ENCODE results near the gene C1QBP.
A peak's percentile ranks its signal among the peaks of the same experiment; 100 is the strongest.

Gene C1QBP, protein sequence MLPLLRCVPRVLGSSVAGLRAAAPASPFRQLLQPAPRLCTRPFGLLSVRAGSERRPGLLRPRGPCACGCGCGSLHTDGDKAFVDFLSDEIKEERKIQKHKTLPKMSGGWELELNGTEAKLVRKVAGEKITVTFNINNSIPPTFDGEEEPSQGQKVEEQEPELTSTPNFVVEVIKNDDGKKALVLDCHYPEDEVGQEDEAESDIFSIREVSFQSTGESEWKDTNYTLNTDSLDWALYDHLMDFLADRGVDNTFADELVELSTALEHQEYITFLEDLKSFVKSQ

DNA sequence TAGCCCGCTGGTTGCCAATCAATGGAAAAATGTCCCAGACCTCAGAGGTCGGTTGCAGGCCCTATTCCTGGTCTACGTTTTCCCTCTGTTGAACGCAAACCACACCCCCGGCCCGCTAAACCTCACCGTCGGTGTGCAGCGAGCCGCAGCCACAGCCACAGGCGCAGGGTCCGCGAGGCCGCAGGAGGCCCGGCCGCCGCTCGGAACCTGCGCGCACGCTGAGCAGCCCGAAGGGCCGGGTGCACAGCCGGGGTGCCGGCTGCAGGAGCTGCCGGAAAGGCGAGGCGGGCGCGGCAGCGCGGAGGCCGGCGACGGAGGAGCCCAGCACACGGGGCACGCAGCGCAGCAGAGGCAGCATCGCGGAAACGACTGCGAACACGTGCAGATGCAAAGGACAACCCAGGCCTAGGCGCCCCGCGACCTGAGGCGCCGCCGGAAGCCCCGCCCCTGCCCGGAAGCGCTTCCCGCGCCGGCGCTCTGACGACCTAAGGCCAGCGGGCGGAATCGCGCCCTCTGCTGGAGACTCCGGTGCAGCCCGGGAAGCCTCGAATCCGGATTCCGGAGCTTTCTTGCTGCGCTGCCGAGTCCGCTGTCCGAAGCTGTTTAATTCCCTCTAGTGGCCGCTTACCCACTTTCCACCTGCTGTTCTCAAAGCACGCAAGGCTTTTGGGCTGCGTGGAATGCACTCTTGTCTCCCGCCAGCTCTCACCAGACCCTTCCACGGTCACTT is at the start of gene C1QBP:
Gene C1QBP, minus strand, starts transcription at position 440 of the 730 bp plus-strand sequence. Its CDS starts 82 bp downstream, at position 358.
- peaks cover 17% of the 10 kb centered on the region for H3K36me3 Mint-ChIP-seq
- no peaks in the 10 kb centered on the region for H3K27me3 Mint-ChIP-seq
- no peaks in the 10 kb centered on the region for H3K9me3 Mint-ChIP-seq
- H3K4me1 Mint-ChIP-seq = peaks cover 40% of the 10 kb centered on the region
- H3K4me3 Mint-ChIP-seq = peak within 1 kb of the TSS; percentile 94
- H3K27ac Mint-ChIP-seq = peak within 1 kb of the TSS; percentile 97

DNA sequence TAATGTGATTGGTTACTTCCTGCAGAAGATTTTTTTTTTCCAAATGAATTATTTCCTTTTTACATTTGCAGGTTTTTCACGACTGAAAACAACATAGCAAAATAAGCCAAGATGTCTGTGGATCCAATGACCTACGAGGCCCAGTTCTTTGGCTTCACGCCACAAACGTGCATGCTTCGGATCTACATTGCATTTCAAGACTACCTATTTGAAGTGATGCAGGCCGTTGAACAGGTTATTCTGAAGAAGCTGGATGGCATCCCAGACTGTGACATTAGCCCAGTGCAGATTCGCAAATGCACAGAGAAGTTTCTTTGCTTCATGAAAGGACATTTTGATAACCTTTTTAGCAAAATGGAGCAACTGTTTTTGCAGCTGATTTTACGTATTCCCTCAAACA is 49.8 kb upstream of the C1QBP start:
- Mint-ChIP-seq H3K27me3 (no peaks in the 10 kb centered on the region), H3K27ac (peak overlapping the region; percentile 76), H3K9me3 (no peaks in the 10 kb centered on the region)

DNA sequence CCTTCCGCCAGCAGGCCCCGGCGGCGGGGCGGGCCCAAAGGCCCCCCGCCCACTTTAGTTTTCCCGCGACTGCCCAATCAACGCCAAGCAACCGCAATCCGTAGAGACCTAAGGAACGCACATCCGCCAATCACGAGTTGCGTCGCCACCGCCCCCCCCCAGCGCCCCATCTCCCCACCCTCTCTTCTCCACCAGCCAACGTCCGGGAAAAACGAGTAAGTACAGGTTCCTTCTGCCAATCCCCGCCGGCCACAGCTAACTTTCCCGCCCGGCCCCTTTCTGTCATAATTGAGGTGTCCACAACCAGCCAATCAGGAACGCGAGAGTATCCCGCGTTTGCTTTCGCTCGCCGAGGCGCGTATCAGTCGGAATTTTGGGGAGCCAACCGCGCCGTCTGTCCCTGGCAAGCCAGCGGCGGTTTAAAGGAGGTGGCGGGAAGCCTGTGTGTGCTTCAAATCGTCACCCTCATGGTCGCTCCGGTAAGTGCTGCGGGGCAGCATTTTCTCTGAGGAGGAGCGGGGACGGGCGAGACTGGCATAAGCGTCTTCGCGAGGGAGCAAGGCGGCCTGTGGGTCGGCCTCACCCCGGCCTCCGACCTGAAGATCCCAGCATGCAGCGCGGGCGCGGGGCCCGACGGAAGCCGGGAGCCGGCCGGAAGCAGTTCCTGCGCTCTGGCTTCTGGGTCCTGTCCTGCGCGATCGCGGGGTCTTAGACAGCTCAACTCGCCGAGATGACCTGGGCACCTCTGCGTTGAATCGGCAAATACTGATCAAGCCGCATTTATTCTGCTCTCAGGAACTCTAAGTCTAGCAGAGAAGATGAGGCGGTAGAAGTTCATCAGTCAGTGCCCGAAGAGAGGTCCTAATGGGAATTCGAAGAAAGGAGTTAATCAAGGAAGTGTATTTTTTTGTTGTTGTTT is 47.5 kb upstream of the C1QBP start, which contains the start of gene MIS12:
Gene MIS12, plus strand, starts transcription at position 361 of the 919 bp plus-strand sequence. CDS start 2,297 bp downstream, outside the sequence.
- Mint-ChIP-seq H3K36me3 (peaks cover 14% of the 10 kb centered on the region), H3K4me1 (peaks cover 59% of the 10 kb centered on the region), H3K9me3 (no peaks in the 10 kb centered on the region), H3K27me3 (no peaks in the 10 kb centered on the region), H3K4me3 (peak within 1 kb of the TSS; percentile 95), H3K27ac (peak within 1 kb of the TSS; percentile 97)

More for the DNA sequence above, 49.8 kb upstream of the C1QBP start:
- H3K4me1 Mint-ChIP-seq = peaks cover 38% of the 10 kb centered on the region
- peaks cover 17% of the 10 kb centered on the region for H3K36me3 Mint-ChIP-seq
- H3K4me3 Mint-ChIP-seq = peak overlapping the region; percentile 95

DNA sequence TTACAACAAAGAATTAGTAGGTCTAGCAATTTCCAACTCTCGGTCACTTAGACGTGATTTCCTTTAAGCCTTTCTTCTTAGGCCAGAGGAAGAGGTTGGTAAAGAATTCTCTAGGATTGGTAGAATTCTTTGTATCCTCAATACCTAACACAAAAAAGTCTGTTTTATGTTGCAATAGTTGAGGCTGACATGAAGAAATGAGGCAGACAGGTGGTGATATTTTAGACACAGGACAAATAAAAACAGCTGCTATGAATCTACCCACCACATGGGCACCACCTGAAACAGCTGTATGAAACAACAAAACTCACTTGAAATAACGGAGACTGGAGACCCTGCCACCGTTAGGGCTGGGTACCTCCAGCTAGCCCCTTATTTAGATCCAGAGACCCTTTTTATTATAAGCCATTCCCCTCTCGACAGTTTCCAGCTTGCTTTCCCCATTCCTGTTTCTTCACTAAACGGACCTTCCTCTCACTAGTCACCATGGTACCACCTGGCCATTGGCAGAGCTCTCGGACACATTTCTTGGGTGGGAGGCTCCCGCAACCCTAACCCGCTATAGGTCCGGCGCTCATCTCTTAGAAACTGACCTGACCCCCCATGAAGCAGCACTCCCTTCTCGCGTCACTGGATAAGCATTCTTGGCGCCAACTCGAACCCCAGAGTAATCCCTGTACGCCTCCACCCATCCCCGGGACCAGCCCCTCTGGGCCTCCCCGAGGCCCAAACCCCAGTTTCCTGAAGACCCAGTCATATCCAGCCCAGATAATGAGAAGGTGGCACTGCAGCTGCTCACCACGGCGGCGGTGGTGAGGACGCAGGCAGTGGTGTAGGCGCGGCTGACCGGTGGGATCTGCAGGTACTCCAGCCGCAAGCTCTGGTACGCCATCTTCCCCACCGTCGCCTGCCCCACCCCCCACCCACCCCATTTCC is 46.6 kb upstream of the C1QBP start, which contains the start of gene DERL2:
Gene DERL2, minus strand, starts transcription at position 909 of the 936 bp plus-strand sequence. Its CDS starts 17 bp downstream, at position 892.
- Mint-ChIP-seq H3K27ac (peak within 1 kb of the TSS; percentile 97), H3K4me3 (peak within 1 kb of the TSS; percentile 95), H3K9me3 (no peaks in the 10 kb centered on the region), H3K27me3 (no peaks in the 10 kb centered on the region), H3K4me1 (peaks cover 64% of the 10 kb centered on the region), H3K36me3 (peaks cover 17% of the 10 kb centered on the region)

DNA sequence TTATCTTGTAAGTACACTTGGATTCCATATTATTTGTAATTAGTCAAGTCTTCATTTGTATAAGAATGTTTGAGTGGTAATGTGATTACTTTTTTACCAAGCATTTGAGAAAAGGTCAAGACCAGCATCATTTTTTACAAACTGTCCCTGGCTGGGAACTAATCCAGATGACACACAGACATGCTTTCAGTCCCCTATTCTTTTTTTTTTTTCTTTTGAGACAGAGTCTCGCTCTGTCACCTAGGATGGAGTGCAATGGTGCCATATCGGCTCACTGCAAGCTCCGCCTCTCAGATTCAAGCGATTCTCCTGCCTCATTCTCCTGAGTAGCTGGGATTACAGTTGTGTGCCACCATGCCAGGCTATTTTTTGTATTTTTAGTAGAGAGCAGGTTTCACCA is 42.5 kb upstream of the C1QBP start:
- Mint-ChIP-seq H3K4me3 (no peak overlapping the region), H3K36me3 (peaks cover 17% of the 10 kb centered on the region), H3K4me1 (peaks cover 63% of the 10 kb centered on the region), H3K27me3 (no peaks in the 10 kb centered on the region), H3K27ac (peak overlapping the region; percentile 60), H3K9me3 (no peaks in the 10 kb centered on the region)

DNA sequence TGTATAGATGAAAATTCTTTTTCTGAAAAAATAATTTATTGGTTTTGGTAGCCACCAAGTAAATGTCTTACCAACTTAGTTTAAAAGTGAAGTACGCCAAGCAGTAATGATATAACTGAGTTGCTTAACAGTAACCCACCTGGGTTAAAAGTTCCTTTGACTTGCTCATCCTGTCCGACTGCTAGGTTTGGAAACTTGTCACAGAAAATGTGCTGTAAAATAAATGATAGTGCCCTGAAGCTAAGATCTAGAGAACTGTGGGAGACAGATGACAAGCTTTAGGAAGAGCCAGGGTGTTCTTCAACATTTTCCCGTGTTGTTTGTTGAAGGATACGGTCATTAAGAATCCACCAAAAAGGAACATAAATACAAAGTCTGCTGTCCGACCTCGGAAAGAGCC is 42.0 kb upstream of the C1QBP start:
- Mint-ChIP-seq H3K4me1 (peaks cover 63% of the 10 kb centered on the region), H3K4me3 (no peak overlapping the region), H3K9me3 (no peaks in the 10 kb centered on the region), H3K36me3 (peaks cover 17% of the 10 kb centered on the region), H3K27me3 (no peaks in the 10 kb centered on the region), H3K27ac (peak overlapping the region; percentile 60)

DNA sequence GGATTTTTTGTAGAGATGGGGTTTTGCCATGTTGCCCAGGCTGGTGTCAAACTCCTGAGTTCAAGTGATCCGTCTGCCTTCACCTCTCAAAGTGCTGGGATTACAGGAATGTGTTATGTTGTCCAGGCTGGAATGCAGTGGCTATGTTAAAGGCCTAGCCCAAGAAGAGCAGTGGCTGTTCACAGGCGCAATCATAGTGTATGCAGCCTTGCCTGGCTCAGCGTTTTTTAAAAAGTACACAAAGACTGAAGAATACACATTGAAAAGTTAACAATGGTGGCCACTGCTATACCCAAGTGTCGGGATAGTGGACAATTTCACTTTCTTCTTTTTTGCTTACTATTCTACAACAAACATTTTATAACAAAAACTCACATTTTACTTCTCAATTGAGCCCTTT is 40.0 kb upstream of the C1QBP start:
- Mint-ChIP-seq H3K27ac (no peak overlapping the region), H3K27me3 (no peaks in the 10 kb centered on the region)

DNA sequence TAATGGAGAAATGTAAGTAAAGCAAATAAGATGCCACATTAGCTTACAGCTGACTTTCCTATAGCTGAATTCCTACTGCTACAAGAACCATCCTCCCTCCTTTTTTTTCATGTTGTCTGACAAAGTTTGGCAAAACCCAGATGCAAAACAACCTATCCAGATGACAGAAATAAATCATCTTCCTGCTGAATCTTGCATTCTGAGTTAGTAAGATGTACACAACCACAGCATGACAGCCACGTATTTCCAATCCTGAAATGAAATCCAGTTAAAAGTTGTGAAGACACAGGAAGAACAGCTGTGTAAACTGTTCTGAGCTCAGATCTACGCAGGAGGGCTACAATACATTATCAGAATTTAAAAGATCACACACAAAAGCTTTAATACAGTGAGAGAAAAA is 35.0 kb upstream of the C1QBP start:
- Mint-ChIP-seq H3K4me1 (peaks cover 23% of the 10 kb centered on the region), H3K27ac (no peak overlapping the region)

More for the DNA sequence above, 40.0 kb upstream of the C1QBP start:
- Mint-ChIP-seq H3K9me3 (no peaks in the 10 kb centered on the region), H3K4me1 (peaks cover 48% of the 10 kb centered on the region), H3K36me3 (peaks cover 17% of the 10 kb centered on the region), H3K4me3 (no peak overlapping the region)

DNA sequence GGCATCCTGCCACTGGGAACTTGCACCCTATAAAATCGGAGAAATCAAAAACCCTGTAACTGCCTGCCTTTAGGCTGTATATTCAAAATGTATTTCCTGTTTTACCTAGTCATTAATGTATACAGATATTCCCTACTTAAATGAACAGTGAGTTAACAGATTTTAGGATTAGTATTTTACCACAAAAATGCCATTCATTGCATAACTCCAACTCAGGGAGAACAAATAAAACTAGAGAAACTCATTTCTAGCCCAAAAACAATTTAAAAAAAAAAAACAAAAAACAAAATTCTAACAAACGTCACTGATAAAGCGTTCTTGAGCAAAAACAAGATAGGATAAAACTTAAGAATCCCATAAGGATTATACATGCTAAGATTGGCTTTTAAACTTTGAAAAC is 33.6 kb upstream of the C1QBP start:
- Mint-ChIP-seq H3K4me1 (peaks cover 20% of the 10 kb centered on the region), H3K27me3 (no peaks in the 10 kb centered on the region), H3K4me3 (no peak overlapping the region), H3K27ac (peak overlapping the region; percentile 53), H3K9me3 (no peaks in the 10 kb centered on the region), H3K36me3 (peaks cover 10% of the 10 kb centered on the region)

More for the DNA sequence above, 35.0 kb upstream of the C1QBP start:
- Mint-ChIP-seq H3K27me3 (no peaks in the 10 kb centered on the region), H3K4me3 (no peak overlapping the region), H3K36me3 (peaks cover 13% of the 10 kb centered on the region), H3K9me3 (no peaks in the 10 kb centered on the region)

DNA sequence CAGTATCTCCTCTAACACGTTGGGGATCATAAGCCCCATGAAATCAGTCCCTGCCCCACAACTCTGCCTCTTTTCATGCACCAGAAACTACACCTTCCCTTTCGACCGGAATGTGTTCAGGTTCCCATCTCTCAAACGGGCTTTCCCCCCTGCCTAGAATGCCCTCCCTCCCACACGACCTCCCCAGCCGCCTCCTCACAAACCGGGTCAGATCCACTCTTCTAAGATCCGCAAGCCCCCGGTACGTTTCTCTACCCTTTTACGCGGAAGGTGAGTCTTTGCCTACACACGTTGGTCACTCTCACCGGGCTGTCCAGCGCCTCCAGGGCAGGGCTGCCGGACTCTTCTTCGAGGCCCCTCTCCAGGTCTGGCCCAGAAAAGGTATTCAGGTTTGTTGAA is 29.1 kb upstream of the C1QBP start:
- peaks cover 47% of the 10 kb centered on the region for H3K4me1 Mint-ChIP-seq
- H3K36me3 Mint-ChIP-seq = peaks cover 8% of the 10 kb centered on the region
- H3K27me3 Mint-ChIP-seq = no peaks in the 10 kb centered on the region
- no peaks in the 10 kb centered on the region for H3K9me3 Mint-ChIP-seq
- peak overlapping the region; percentile 10 for H3K27ac Mint-ChIP-seq
- peak overlapping the region; percentile 92 for H3K4me3 Mint-ChIP-seq

DNA sequence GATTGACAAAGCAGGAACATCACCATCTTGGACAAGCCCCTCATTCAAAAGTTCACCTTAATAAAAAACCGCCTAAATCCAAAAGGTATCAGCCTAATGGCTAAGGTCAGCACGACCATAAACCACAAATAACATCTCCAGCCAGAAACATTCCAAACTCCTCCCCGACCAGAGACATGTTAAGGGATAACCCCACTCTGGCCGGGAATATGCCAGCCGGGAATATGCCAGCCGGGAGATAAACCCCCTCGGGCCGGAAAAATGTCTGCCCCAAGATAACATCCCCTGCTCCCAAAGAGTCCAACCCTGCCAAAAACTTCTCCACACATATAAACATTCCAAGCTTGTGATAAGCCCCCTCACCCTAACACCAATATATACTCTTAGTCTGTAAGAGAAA is 28.5 kb upstream of the C1QBP start:
- H3K9me3 Mint-ChIP-seq = no peaks in the 10 kb centered on the region
- H3K36me3 Mint-ChIP-seq = peaks cover 8% of the 10 kb centered on the region
- peak overlapping the region; percentile 92 for H3K4me3 Mint-ChIP-seq
- no peak overlapping the region for H3K27ac Mint-ChIP-seq
- no peaks in the 10 kb centered on the region for H3K27me3 Mint-ChIP-seq
- H3K4me1 Mint-ChIP-seq = peaks cover 48% of the 10 kb centered on the region

DNA sequence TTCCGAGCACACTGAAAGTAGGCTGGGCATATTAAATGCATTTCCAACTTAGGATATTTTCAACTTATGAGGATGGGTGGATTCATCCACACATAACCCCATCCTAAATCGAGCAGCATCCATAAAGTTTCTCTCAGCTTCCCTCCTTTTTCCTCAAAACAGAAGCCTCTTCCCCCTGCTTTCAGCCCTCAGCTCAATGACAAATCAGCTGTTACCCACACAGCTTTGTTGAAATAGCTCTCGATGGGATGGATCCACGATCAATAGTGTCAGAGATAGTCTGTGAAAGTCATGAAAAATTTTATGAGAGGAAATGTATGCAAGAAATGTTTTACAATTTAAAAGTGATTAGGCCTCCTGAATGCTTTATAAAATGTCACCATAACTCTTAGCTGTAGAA is 27.3 kb upstream of the C1QBP start:
- H3K4me3 Mint-ChIP-seq = peak overlapping the region; percentile 92
- H3K27ac Mint-ChIP-seq = no peak overlapping the region
- no peaks in the 10 kb centered on the region for H3K27me3 Mint-ChIP-seq
- no peaks in the 10 kb centered on the region for H3K9me3 Mint-ChIP-seq
- H3K36me3 Mint-ChIP-seq = peaks cover 7% of the 10 kb centered on the region
- peaks cover 48% of the 10 kb centered on the region for H3K4me1 Mint-ChIP-seq

DNA sequence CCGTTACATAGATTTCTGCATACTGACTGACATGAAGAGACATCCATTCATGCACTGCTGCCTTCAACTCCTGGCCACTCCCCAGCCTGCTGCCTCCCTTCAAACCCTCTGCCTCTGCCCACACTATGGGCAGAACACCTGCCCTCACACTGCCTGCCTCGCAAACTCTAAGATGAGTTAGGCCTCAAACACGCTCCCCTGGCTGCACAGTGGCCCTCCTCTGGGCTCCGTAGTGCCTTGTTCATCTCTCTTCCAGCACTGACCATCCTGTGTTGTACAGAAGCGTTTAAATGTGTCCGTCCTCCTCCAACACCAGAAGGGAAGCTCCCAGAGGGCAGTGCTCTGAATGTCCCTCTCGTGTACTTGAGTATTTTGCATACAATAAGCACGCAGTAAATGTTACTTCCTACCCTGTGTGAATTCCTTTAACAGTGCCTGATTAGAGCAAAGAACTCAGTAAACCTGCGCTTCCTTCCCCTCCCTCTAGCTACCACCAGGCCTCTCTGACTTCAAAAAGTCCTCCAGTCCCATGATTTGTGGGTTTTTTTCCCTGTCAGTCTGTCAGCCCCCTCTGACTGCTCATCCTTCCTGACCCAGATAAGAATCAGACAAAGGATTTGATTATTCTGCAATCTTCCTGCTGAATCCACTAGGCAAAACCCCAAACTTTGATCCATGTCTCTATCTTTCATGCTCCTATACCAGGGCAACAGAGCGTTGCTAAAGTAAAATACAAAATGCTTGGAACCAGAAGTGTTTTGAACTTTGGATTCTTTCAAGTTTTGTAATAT is 26.0 kb upstream of the C1QBP start:
- peaks cover 13% of the 10 kb centered on the region for H3K36me3 Mint-ChIP-seq
- H3K9me3 Mint-ChIP-seq = no peaks in the 10 kb centered on the region
- no peak overlapping the region for H3K27ac Mint-ChIP-seq
- H3K4me1 Mint-ChIP-seq = peaks cover 44% of the 10 kb centered on the region
- H3K4me3 Mint-ChIP-seq = no peak overlapping the region
- no peaks in the 10 kb centered on the region for H3K27me3 Mint-ChIP-seq

DNA sequence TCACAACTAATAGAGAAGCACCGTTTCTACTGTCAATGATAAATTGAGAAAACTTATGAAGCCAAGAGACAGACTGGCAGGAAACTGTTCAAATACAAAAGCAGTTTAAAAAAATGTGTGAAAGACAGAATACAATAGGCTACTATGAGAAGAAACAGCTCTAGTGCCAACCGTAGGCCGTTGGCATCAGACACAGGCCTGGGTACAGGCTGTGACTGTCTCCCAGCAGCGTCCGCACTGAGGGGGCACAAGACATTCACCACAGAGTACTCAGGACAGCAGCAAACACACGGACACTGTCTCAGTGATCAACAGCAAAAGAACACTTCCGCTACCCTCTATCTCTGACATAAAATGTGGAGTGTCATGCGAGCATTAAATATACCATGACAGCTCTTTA is 7.8 kb upstream of the C1QBP start:
- Mint-ChIP-seq H3K4me3 (no peak overlapping the region), H3K4me1 (no peaks in the 10 kb centered on the region), H3K27me3 (no peaks in the 10 kb centered on the region), H3K27ac (no peak overlapping the region), H3K36me3 (peaks cover 15% of the 10 kb centered on the region), H3K9me3 (no peaks in the 10 kb centered on the region)
